BE2C (cell line): Measurements from ENCODE around the gene MEN1.

Experiments
- DNase-seq: peaks from one replicate; pipeline ENCODE4 v3.0.0-alpha.2; 2020
- H3K27me3 ChIP-seq: fragments of 250-450 bp; sonication (Bioruptor Pico); 2 replicates; pipeline ENCODE4 v1.5.1; 2020; ENCODE audit warnings: mild to moderate bottlenecking
- H3K36me3 ChIP-seq: fragments of 250-450 bp; sonication (Bioruptor Pico); 2 replicates; pipeline ENCODE4 v1.5.1; 2020; ENCODE audit warnings: mild to moderate bottlenecking
- H3K4me1 ChIP-seq: fragments of 250-450 bp; sonication (Bioruptor Pico); 2 replicates; pipeline ENCODE4 v1.5.1; 2020
- H3K4me3 ChIP-seq: 2 replicates; pipeline ENCODE4 v1.5.1; 2011; ENCODE audit warnings: low read depth, low read length
- H3K9me3 ChIP-seq: fragments of 250-450 bp; sonication (Bioruptor Pico); 2 replicates; pipeline ENCODE4 v1.5.1; 2020
- CTCF ChIP-seq: IDR thresholded peaks from 2 replicates; pipeline ENCODE4 v1.5.1; 2012; ENCODE audit warnings: mild to moderate bottlenecking, low read depth, low read length

MEN1 gene

DNA sequence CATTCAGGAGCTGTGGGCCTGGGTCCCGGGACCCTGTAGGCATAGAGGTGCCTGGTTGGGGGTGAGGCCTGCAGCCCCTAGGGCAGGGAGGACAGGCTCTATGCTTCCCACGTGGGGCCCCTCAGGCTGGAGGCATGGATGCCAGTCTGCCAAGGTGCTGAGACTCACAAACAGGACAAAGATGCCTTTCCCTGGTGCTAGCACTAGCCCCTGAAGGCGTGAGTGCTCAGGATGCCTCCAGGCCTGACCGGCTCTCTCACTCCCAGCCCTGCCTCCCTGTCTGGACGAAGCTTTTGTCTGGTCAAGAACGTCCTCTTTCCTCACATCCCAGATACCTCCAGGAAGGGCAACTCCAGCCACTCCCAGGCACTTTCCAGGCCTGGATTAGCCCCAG, 32.0 kb upstream of the MEN1 start:
- no peak for TF ChIP-seq CTCF

DNA sequence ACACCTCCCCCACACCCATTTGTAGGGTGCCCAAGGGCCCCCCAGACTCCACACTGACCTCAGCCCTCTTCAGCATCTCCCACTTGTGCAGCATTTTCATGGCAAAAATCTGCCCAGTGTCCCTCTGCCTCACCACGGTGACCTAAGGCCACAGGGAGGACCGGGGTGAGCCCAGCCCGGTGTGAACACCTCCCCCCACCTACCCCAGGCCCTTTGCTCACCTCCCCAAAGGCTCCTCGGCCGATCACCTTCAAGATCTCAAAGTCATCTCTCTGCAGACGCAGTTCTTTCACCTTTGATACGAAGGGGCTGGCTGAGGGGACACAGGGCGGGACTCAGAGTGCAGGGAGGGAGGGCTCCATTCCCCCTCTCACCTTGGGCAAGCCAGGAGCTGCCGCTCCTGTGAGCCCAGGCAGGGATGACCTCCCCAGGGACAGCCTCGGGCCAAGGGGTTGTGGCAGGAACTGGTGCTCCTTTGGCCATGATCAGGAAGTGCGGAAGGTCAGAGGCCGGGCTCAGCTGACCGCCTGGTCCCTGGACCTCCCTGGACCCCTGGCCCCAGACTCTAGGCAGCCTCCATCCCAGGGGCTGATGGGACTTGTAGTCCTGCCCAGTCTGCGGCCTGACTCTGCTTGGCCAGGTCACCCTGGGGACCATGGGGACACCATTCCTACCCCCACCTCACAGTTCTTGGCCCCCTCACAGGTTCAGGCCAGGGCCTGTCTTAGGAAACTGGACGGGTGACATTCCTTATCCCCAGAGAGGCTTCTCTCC, 31.4 kb upstream of the MEN1 start:
- Histone ChIP-seq H3K4me1 (no peaks in the 10 kb centered on the region), H3K4me3 (no peak overlapping the region), H3K9me3 (no peaks in the 10 kb centered on the region), H3K36me3 (no peaks in the 10 kb centered on the region), H3K27me3 (no peaks in the 10 kb centered on the region)
- DNase-seq: no peak
- no peak for TF ChIP-seq CTCF

More for the DNA sequence above, 32.0 kb upstream of the MEN1 start:
- Histone ChIP-seq H3K36me3 (no peaks in the 10 kb centered on the region), H3K27me3 (no peaks in the 10 kb centered on the region), H3K9me3 (no peaks in the 10 kb centered on the region), H3K4me1 (no peaks in the 10 kb centered on the region), H3K4me3 (no peak overlapping the region)
- no peak for DNase-seq

- no peak for TF ChIP-seq CTCF
- Histone ChIP-seq H3K9me3 (no peaks in the 10 kb centered on the region), H3K4me3 (no peak overlapping the region), H3K36me3 (no peaks in the 10 kb centered on the region), H3K27me3 (no peaks in the 10 kb centered on the region), H3K4me1 (no peaks in the 10 kb centered on the region)
- no peak for DNase-seq
Observed at GRCh38 chr11:64839887-64840782, 29.8 kb upstream of the MEN1 start.

DNA sequence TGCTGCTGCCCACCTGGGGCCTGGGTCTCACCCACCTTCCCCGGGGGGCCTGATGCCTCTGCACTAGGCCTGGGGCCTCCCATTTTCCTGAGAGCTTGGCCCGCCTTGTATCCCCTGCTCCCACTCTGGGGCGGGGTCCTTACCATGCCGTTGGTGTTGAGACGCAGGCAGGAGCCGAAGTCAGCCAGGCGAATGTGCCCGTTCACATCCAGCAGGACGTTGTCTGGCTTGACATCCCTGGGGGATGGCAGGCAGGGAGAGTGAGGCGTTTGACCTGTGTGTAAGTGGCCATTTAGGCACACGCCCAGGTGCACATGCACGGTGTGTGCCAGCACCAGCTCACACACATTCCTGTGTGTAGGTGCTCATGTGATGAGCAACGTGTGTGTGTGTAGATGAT, 29.0 kb upstream of the MEN1 start:
- TF ChIP-seq CTCF: no peak
- no peak for DNase-seq
- Histone ChIP-seq H3K4me3 (no peak overlapping the region), H3K9me3 (no peaks in the 10 kb centered on the region), H3K36me3 (no peaks in the 10 kb centered on the region), H3K27me3 (no peaks in the 10 kb centered on the region), H3K4me1 (no peaks in the 10 kb centered on the region)

- H3K4me3 ChIP-seq: no peak overlapping the region
- TF ChIP-seq CTCF: no peak
- no peaks in the 10 kb centered on the region for H3K9me3 ChIP-seq
- no peaks in the 10 kb centered on the region for H3K27me3 ChIP-seq
- H3K4me1 ChIP-seq: no peaks in the 10 kb centered on the region
- no peaks in the 10 kb centered on the region for H3K36me3 ChIP-seq
- DNase-seq: no peak
Observed at GRCh38 chr11:64838600-64839334, 28.4 kb upstream of the MEN1 start.
